Left renal pelvis (tissue), 4 donors: ENCODE results near the gene KLHL3. TPM values are rescaled to one million over a fixed set of nuclear protein-coding genes. Genes with fewer than 3 reads are reported as not detected.
"Not testable (repeated sequence)": the region's sequence is repeated elsewhere in the genome, so short reads cannot be mapped to it uniquely, and the experiment has no call there.

Source experiments
- DNase-seq, 4 donors: peaks; one replicate each; pipeline ENCODE4 v3.0.0-alpha.2; 2013; ENCODE audit warnings: low read depth in 4 of 4, low spot score in 3 of 4
- polyA plus RNA-seq, 4 donors: library from polyadenylated mRNA; unstranded; fragments of 120-200 nt; gene quantifications; one replicate each; pipeline ENCODE4 v1.2.1, GENCODE V29; 2013; ENCODE audit not compliant: insufficient read length in 4 of 4

KLHL3 gene
- polyA plus RNA-seq, 4 donors, result 9.0 to 24.0 (median 15.6) TPM

- no peak for DNase-seq
These were observed 63.0 kb downstream of the KLHL3 start for GRCh38 chr5:137672881-137673280.

GRCh38 chr5:137672001-137672400 lies 63.9 kb downstream of the KLHL3 start:
- DNase-seq, result no peak

- no peak for DNase-seq
These were observed 66.1 kb downstream of the KLHL3 start for GRCh38 chr5:137669811-137670210.

- no peak for DNase-seq
These were observed 67.3 kb downstream of the KLHL3 start for GRCh38 chr5:137668637-137669036.

- peak in 1 of 4 donors; percentile 16 for DNase-seq
These were observed 68.5 kb downstream of the KLHL3 start for GRCh38 chr5:137667341-137667740.

- DNase-seq, result no peak
These were observed 69.0 kb downstream of the KLHL3 start for GRCh38 chr5:137666901-137667300.

- no peak for DNase-seq
These were observed 69.4 kb downstream of the KLHL3 start for GRCh38 chr5:137666461-137666850.

- DNase-seq, result no peak
These were observed 70.0 kb downstream of the KLHL3 start for GRCh38 chr5:137665678-137666460.

- DNase-seq, result peak; percentile 54 to 75 (median 66)
These were observed 75.5 kb downstream of the KLHL3 start for GRCh38 chr5:137660349-137660817.

- DNase-seq, result no peak
These were observed 76.7 kb downstream of the KLHL3 start for GRCh38 chr5:137659209-137659608.

GRCh38 chr5:137658324-137658723 lies 77.6 kb downstream of the KLHL3 start:
- DNase-seq, result no peak

GRCh38 chr5:137657073-137657472 lies 78.8 kb downstream of the KLHL3 start:
- no peak for DNase-seq

GRCh38 chr5:137656558-137656957 lies 79.3 kb downstream of the KLHL3 start:
- DNase-seq, result no peak

- no peak for DNase-seq
These were observed 84.9 kb downstream of the KLHL3 start for GRCh38 chr5:137651022-137651421.

GRCh38 chr5:137649228-137649935 lies 86.5 kb downstream of the KLHL3 start:
- DNase-seq, result no peak

GRCh38 chr5:137648361-137648760 lies 87.5 kb downstream of the KLHL3 start:
- DNase-seq, result no peak

GRCh38 chr5:137647401-137647800 lies 88.5 kb downstream of the KLHL3 start:
- no peak for DNase-seq

- DNase-seq, result no peak
These were observed 89.1 kb downstream of the KLHL3 start for GRCh38 chr5:137646761-137647160.

GRCh38 chr5:137643081-137643480 lies 92.8 kb downstream of the KLHL3 start:
- DNase-seq, result not testable (repeated sequence)

- DNase-seq, result no peak
These were observed 93.8 kb downstream of the KLHL3 start for GRCh38 chr5:137642091-137642490.

GRCh38 chr5:137641148-137641547 lies 94.7 kb downstream of the KLHL3 start:
- no peak for DNase-seq

GRCh38 chr5:137639645-137640044 lies 96.2 kb downstream of the KLHL3 start:
- DNase-seq, result no peak
